Measurements from ENCODE around the gene SLC4A9.
A peak's percentile ranks its signal among the peaks of the same experiment; 100 is the strongest.

Gene SLC4A9

DNA sequence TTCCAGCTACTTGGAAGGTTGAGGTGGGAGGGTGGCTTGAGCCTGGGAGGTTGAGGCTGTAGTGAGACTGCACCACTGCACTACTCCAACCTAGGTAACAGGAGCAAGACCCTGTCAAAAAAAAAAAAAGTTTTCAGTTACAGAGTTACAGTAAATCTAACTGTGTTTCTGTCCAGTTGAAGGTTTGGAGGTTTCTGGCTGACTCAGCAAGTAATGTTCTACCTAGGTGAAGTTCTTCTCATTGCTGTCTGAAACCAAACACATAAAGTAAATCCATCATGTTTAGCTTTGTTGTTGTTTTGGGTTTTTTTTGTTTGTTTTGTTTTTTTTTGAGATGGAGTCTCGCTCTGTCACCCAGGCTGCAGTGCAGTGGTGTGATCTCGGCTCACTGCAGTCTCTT is 33.7 kb downstream of the SLC4A9 start:
- H3K4me3 ChIP-seq (ENCODE audit: low read depth, low read length) = no peak overlapping the region
- TF ChIP-seq, protein P1, sequence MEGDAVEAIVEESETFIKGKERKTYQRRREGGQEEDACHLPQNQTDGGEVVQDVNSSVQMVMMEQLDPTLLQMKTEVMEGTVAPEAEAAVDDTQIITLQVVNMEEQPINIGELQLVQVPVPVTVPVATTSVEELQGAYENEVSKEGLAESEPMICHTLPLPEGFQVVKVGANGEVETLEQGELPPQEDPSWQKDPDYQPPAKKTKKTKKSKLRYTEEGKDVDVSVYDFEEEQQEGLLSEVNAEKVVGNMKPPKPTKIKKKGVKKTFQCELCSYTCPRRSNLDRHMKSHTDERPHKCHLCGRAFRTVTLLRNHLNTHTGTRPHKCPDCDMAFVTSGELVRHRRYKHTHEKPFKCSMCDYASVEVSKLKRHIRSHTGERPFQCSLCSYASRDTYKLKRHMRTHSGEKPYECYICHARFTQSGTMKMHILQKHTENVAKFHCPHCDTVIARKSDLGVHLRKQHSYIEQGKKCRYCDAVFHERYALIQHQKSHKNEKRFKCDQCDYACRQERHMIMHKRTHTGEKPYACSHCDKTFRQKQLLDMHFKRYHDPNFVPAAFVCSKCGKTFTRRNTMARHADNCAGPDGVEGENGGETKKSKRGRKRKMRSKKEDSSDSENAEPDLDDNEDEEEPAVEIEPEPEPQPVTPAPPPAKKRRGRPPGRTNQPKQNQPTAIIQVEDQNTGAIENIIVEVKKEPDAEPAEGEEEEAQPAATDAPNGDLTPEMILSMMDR (conservative IDR thresholded peaks at IDR 0.05; ENCODE audit: low read depth, low read length) = no peak
- no peak for DNase-seq (ENCODE audit: low read depth)

- peak; percentile 27 for DNase-seq (ENCODE audit: low read depth)
- no peak overlapping the region for H3K4me3 ChIP-seq (ENCODE audit: low read depth, low read length)
- TF ChIP-seq, protein P1 (conservative IDR thresholded peaks at IDR 0.05; ENCODE audit: low read depth, low read length) = no peak
These were observed 38.4 kb downstream of the SLC4A9 start for GRCh38 chr5:140398379-140398811.

DNA sequence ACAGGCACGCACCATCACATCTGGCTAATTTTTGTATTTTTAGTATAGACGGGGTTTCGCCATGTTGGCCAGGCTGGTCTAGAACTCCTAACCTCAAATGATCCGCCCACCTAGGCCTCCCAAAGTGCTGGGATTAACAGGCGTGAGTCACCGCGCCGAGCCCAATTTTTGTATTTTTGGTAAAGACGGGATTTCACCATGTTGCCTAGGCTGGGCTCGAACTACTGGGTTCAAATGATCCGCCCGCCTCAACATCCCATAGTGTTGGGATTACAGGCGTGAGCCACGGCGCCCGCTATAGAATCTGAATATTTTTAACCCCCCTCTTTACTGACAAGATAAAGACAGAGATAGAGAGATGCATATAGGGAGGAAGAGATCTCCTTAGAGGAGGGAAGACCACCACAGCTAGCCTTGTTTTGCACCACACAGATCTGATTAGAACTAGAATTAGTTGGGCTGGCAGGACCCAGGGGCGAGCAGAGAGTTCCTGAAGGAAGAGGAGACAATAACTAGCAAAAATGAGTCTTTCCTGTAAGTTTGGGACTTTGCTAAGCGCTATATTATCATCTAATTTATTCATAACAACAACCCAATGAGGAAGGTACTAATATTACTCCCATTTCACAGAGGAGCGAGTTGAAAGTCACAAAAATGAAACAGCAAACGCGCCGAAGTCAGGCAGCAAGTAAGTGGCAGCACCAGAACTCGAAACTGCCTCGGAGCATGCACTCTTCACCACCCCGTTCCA is 40.2 kb downstream of the SLC4A9 start:
- TF ChIP-seq, protein P1 (conservative IDR thresholded peaks at IDR 0.05; ENCODE audit: low read depth, low read length) = no peak
- DNase-seq (ENCODE audit: low read depth) = no peak
- H3K4me3 ChIP-seq (ENCODE audit: low read depth, low read length) = peak overlapping the region; percentile 97

- TF ChIP-seq, protein P1 (conservative IDR thresholded peaks at IDR 0.05; ENCODE audit: low read depth, low read length) = no peak
- peak; percentile 99 for DNase-seq (ENCODE audit: low read depth)
- H3K4me3 ChIP-seq (ENCODE audit: low read depth, low read length) = peak overlapping the region; percentile 97
These were observed 40.9 kb downstream of the SLC4A9 start for GRCh38 chr5:140400730-140401361.

GRCh38 chr5:140401362-140402257 is 41.6 kb downstream of the SLC4A9 start, which contains the start of gene ANKHD1:
TSS of gene ANKHD1 (plus strand) at chr5:140401833. CDS start at chr5:140401968, 135 bp downstream.
- TF ChIP-seq, protein P1 (conservative IDR thresholded peaks at IDR 0.05; ENCODE audit: low read depth, low read length) = no peak
- peak; percentile 100 for DNase-seq (ENCODE audit: low read depth)

DNA sequence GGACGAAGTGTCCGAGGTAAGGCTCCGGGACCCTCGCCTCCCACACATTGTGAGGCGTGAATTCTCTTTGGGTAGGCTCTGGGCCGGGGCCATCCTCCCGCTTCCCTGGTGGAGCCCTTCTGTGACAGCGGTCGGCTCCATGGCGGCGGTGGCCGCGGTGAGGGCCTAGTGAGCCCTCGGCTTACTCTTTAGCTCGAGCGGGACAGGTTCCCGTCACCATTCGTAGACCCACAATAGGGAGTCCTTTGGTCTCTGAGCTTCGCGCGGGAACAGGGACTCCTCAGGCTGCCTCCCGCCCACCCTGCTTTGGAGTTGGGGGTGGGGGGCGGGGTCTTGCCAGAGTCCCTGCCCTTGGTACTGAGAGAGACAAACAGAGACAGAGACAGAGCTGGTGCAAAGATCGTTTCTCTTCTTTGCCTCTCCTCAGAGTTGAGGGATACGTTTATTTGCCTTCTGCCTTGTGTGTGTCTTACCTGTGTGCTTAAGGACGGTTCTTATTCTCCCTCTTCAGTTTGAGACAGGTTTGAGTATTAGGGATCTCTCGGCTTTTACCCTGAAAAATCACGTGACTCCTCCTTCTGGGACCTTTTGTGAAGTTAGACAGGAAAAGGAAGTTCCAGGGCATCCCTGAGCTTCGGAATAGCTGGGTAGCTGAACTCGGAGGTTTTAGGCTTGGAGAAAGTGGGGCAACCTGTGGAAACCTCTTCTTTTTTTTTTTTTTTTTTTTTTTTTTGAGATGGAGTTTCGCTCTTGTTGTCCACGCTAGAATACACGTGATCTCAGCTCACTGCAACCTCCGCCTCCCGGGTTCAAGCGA is 42.5 kb downstream of the SLC4A9 start:
- peak; percentile 46 for DNase-seq (ENCODE audit: low read depth)
- TF ChIP-seq, protein P1 (conservative IDR thresholded peaks at IDR 0.05; ENCODE audit: low read depth, low read length) = no peak

More at GRCh38 chr5:140401362-140402257, 41.6 kb downstream of the SLC4A9 start, which contains the start of gene ANKHD1:
- H3K4me3 ChIP-seq (ENCODE audit: low read depth, low read length) = peak within 1 kb of the TSS; percentile 97

More for the DNA sequence above, 42.5 kb downstream of the SLC4A9 start:
- H3K4me3 ChIP-seq (ENCODE audit: low read depth, low read length) = peak overlapping the region; percentile 96
